K562 (cell line): Measurements from ENCODE around the gene ORC1. TPM values are rescaled to one million over a fixed set of nuclear protein-coding genes. Genes with fewer than 3 reads are reported as not detected.

Source experiments
- ARNT ChIP-seq, 2 experiments: fragments of 450-650 bp; IDR thresholded peaks; 2 replicates each; pipeline ENCODE4 v1.6.1; 2016; ENCODE audit warnings: mild to moderate bottlenecking in 1 of 2
- CBFB ChIP-seq: sonication (generic); formaldehyde crosslinking; IDR thresholded peaks from 2 replicates; pipeline ENCODE4 v1.4.0; 2020; ENCODE audit warnings: mild to moderate bottlenecking, missing genetic modification reagents
- DPF2 ChIP-seq: fragments of 450-650 bp; IDR thresholded peaks from 2 replicates; pipeline ENCODE4 v1.6.1; 2016
- HDGF ChIP-seq: fragments of 450-650 bp; IDR thresholded peaks from 2 replicates; pipeline ENCODE4 v1.6.1; 2016
- KDM2B ChIP-seq: fragments of 250-450 bp; sonication (Bioruptor Pico); IDR thresholded peaks from 2 replicates; pipeline ENCODE4 v1.8.0; 2021; ENCODE audit warnings: mild to moderate bottlenecking, moderate library complexity
- MBD2 ChIP-seq: sonication (generic); IDR thresholded peaks from 2 replicates; pipeline ENCODE4 v1.6.1; 2016; ENCODE audit warnings: low read depth, borderline replicate concordance
- MGA ChIP-seq: fragments of 450-650 bp; IDR thresholded peaks from 2 replicates; pipeline ENCODE4 v1.6.1; 2016; ENCODE audit warnings: mild to moderate bottlenecking, moderate library complexity
- NR1H2 ChIP-seq: sonication (generic); formaldehyde crosslinking; IDR thresholded peaks from 2 replicates; pipeline ENCODE4 v1.4.0; 2020; ENCODE audit warnings: mild to moderate bottlenecking, missing genetic modification reagents
- TEAD4 ChIP-seq, 2 experiments: sonication (generic) in 1 of 2; formaldehyde crosslinking in 1 of 2; IDR thresholded peaks; 2 replicates each; pipeline versions ENCODE4 v1.6.1 to v1.8.0; 2012 to 2022; ENCODE audit warnings: borderline replicate concordance in 1 of 2, inconsistent platforms in 1 of 2, low read length in 1 of 2, mild to moderate bottlenecking in 1 of 2, missing genetic modification reagents in 1 of 2
- ZBTB11 ChIP-seq, 3 experiments: fragments of 200-800 bp in 1 of 3; fragments of 250-450 bp in 1 of 3; fragments of 450-650 bp in 1 of 3; sonication (Bioruptor Pico) in 1 of 3; sonication (Bioruptor generic) in 1 of 3; formaldehyde crosslinking in 1 of 3; IDR thresholded peaks; 2 replicates each; pipeline versions ENCODE4 v1.6.1 to v1.8.0; 2016 to 2022; ENCODE audit warnings: mild to moderate bottlenecking in 2 of 3, missing genetic modification characterization in 2 of 3, missing compliant biosample characterization in 1 of 3, moderate library complexity in 1 of 3
- ZNF280B ChIP-seq: fragments of 250-450 bp; sonication (Bioruptor Pico); IDR thresholded peaks from 2 replicates; pipeline ENCODE4 v1.5.1; 2021; ENCODE audit warnings: mild to moderate bottlenecking
- polyA plus RNA-seq, 8 experiments: library from polyadenylated mRNA; depleted of rRNA in 4 of 8; stranded (reverse) in 5 of 8; unstranded in 3 of 8; fragments of >200 nt; fragmentation: Nextera tagmentation in 2 of 8; fragmentation: Illumina TruSeq in 1 of 8; extraction: Ambion mirVana in 2 of 8; extraction: Trizol in 1 of 8; gene quantifications; 2 replicates each; pipeline versions ENCODE4 v1.2.1 to v1.2.3, GENCODE V29; 2011 to 2014; ENCODE audit warnings: inconsistent platforms in 1 of 8, missing spikeins in 1 of 8
- total RNA-seq, 7 experiments: library from RNA; depleted of rRNA in 6 of 7; stranded (reverse); fragments of >200 nt in 6 of 7; fragmentation: Illumina TruSeq in 2 of 7; extraction: Trizol in 2 of 7; gene quantifications; 2 replicates each; pipeline versions ENCODE4 v1.2.1 to v1.2.3, GENCODE V29; 2011 to 2021; ENCODE audit warnings: low replicate concordance in 1 of 7

ORC1 gene
- total and polyA plus RNA-seq, 9 of the 15 experiments (the other 6 are each of a cell fraction or from before 2014, with no cell fraction given): 26.4 to 91.6 (median 69.7) TPM

GRCh38 chr1:52404975-52405338 lies 734 bp upstream of the ORC1 start (continued):
- TF ChIP-seq ZBTB11 (CRISPR knock-in tag; IDR thresholded peaks at IDR 0.05) (no peak), TEAD4 (IDR thresholded peaks at IDR 0.05; ENCODE audit: low read length) (no peak), TEAD4 (CRISPR knock-in tag; IDR thresholded peaks at IDR 0.05; ENCODE audit: borderline replicate concordance) (no peak), MBD2 (no peak), DPF2 (no peak), HDGF (0 out of 2 replicates have a peak, but pooled peaks have one; percentile 38), KDM2B (CRISPR knock-in tag) (0 out of 2 replicates have a peak, but pooled peaks have one; percentile 6), NR1H2 (CRISPR knock-in tag) (no peak), MGA (0 out of 2 replicates have a peak, but pooled peaks have one; percentile 5), ARNT (IDR thresholded peaks at IDR 0.05) (0 out of 4 replicates have a peak, but pooled peaks of 1 of the 2 experiments have one; percentile 3), CBFB (CRISPR knock-in tag) (0 out of 2 replicates have a peak, but pooled peaks have one; percentile 10), ZNF280B (no peak)
